ENCODE data around the gene HNRNPD. TPM values are rescaled to one million over a fixed set of nuclear protein-coding genes. Genes with fewer than 3 reads are reported as not detected.

Gene HNRNPD
- total RNA-seq: 10 to 100 TPM; 39.7 to 53.9 TPM
- 10 to 100 TPM; 29.9 to 52.7 TPM for polyA plus RNA-seq

GRCh38 chr4:82373816-82374625 lies at the start of gene HNRNPD:
Gene HNRNPD, minus strand, starts transcription at chr4:82373991. Its CDS starts 313 bp downstream, at chr4:82373678.
- H3K36me3 ChIP-seq (ENCODE audit: control insufficient read depth in 4 of 4, insufficient read depth in 3 of 4, low read depth in 1 of 4, low read length in 3 of 4): peaks cover 0 to 2% (median 0%) of the 10 kb centered on the region in 4 donors
- TF ChIP-seq NR2F2 (IDR thresholded peaks at IDR 0.05) (peak; percentile 56), HNF4G (IDR thresholded peaks at IDR 0.05) (peak; percentile 71), SP1 (IDR thresholded peaks at IDR 0.05) (peak; percentile 91), JUND (IDR thresholded peaks at IDR 0.05) (peak; percentile 79 to 81), ATF3 (IDR thresholded peaks at IDR 0.05) (peak; percentile 46), YY1 (IDR thresholded peaks at IDR 0.05) (peak; percentile 100), TAF1 (conservative IDR thresholded peaks at IDR 0.05) (peak; percentile 86), GABPA (IDR thresholded peaks at IDR 0.05 in 1 of 2, conservative IDR thresholded peaks at IDR 0.05 in 1 of 2) (peak; percentile 82 to 94), EGR1 (IDR thresholded peaks at IDR 0.05; ENCODE audit: low read depth in 2 of 2) (peak; percentile 90 to 94), HNF4A (conservative IDR thresholded peaks at IDR 0.05) (peak; percentile 64 to 77), FOXA1 (IDR thresholded peaks at IDR 0.05) (peak; percentile 35), ZBTB33 (IDR thresholded peaks at IDR 0.05) (peak; percentile 94), RAD21 (IDR thresholded peaks at IDR 0.05) (peak in 1 of 2 donors; percentile 29), RXRA (IDR thresholded peaks at IDR 0.05) (peak; percentile 71 to 77), FOXA2 (IDR thresholded peaks at IDR 0.05) (no peak)
- TF ChIP-seq, protein P1, sequence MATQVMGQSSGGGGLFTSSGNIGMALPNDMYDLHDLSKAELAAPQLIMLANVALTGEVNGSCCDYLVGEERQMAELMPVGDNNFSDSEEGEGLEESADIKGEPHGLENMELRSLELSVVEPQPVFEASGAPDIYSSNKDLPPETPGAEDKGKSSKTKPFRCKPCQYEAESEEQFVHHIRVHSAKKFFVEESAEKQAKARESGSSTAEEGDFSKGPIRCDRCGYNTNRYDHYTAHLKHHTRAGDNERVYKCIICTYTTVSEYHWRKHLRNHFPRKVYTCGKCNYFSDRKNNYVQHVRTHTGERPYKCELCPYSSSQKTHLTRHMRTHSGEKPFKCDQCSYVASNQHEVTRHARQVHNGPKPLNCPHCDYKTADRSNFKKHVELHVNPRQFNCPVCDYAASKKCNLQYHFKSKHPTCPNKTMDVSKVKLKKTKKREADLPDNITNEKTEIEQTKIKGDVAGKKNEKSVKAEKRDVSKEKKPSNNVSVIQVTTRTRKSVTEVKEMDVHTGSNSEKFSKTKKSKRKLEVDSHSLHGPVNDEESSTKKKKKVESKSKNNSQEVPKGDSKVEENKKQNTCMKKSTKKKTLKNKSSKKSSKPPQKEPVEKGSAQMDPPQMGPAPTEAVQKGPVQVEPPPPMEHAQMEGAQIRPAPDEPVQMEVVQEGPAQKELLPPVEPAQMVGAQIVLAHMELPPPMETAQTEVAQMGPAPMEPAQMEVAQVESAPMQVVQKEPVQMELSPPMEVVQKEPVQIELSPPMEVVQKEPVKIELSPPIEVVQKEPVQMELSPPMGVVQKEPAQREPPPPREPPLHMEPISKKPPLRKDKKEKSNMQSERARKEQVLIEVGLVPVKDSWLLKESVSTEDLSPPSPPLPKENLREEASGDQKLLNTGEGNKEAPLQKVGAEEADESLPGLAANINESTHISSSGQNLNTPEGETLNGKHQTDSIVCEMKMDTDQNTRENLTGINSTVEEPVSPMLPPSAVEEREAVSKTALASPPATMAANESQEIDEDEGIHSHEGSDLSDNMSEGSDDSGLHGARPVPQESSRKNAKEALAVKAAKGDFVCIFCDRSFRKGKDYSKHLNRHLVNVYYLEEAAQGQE (IDR thresholded peaks at IDR 0.05): peak; percentile 88
- TF ChIP-seq, protein P2, sequence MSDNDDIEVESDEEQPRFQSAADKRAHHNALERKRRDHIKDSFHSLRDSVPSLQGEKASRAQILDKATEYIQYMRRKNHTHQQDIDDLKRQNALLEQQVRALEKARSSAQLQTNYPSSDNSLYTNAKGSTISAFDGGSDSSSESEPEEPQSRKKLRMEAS (IDR thresholded peaks at IDR 0.05): peak; percentile 88
- TF ChIP-seq, protein P3, sequence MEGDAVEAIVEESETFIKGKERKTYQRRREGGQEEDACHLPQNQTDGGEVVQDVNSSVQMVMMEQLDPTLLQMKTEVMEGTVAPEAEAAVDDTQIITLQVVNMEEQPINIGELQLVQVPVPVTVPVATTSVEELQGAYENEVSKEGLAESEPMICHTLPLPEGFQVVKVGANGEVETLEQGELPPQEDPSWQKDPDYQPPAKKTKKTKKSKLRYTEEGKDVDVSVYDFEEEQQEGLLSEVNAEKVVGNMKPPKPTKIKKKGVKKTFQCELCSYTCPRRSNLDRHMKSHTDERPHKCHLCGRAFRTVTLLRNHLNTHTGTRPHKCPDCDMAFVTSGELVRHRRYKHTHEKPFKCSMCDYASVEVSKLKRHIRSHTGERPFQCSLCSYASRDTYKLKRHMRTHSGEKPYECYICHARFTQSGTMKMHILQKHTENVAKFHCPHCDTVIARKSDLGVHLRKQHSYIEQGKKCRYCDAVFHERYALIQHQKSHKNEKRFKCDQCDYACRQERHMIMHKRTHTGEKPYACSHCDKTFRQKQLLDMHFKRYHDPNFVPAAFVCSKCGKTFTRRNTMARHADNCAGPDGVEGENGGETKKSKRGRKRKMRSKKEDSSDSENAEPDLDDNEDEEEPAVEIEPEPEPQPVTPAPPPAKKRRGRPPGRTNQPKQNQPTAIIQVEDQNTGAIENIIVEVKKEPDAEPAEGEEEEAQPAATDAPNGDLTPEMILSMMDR (IDR thresholded peaks at IDR 0.05; ENCODE audit: low read depth, low read length, missing input control): no peak
- peaks cover 0 to 32% (median 29%) of the 10 kb centered on the region in 4 donors for H3K4me1 ChIP-seq (ENCODE audit: control insufficient read depth in 4 of 4, insufficient read depth in 4 of 4, low read length in 3 of 4)
- H3K9me3 ChIP-seq (ENCODE audit: control insufficient read depth in 4 of 4, low read length in 3 of 4): no peaks in the 10 kb centered on the region
- peak within 1 kb of the TSS; percentile 81 to 99 for H3K9ac ChIP-seq (ENCODE audit: low read depth in 1 of 2, low read length in 2 of 2)
- H3K4me3 ChIP-seq (ENCODE audit: low read depth in 1 of 3, low read length in 3 of 3): peak within 1 kb of the TSS; percentile 81 to 93 (median 91)
- H3K27ac ChIP-seq (ENCODE audit: low read depth in 1 of 2, low read length in 2 of 2): peak within 1 kb of the TSS; percentile 100
- DNase-seq (ENCODE audit: low spot score): peak; percentile 90
- WGBS: under 1% methylated on average over 83 of the region's 83 CpGs
- no peaks in the 10 kb centered on the region for H3K27me3 ChIP-seq (ENCODE audit: control insufficient read depth in 4 of 4, insufficient read depth in 4 of 4, low read length in 3 of 4)

Data from liver (tissue), 9 donors.